GM13977 (cell line): ENCODE measurements around the gene TLR8.

Experiments used
- DNase-seq: peaks from one replicate; pipeline ENCODE4 v3.0.0; 2012; ENCODE audit warnings: low spot score
- in situ Hi-C: fragments of 300-500 bp; cut with MboI; formaldehyde crosslinking; loops from one replicate; pipeline ENCODE4 v1.12.0; 2022; ENCODE audit warnings: low sequenced_read_pairs, low pct_unique_long_range_greater_than_20kb, mixed read lengths, inconsistent platforms; ENCODE audit not compliant: unreplicated experiment
- TF ChIP-seq, protein P1 (sequence below): IDR thresholded peaks from 2 replicates; pipeline ENCODE4 v1.5.1; 2012; ENCODE audit warnings: mild to moderate bottlenecking, control low read depth; ENCODE audit not compliant: insufficient read depth; ENCODE audit errors: extremely low read depth, missing control alignments

The TLR8 gene

DNA sequence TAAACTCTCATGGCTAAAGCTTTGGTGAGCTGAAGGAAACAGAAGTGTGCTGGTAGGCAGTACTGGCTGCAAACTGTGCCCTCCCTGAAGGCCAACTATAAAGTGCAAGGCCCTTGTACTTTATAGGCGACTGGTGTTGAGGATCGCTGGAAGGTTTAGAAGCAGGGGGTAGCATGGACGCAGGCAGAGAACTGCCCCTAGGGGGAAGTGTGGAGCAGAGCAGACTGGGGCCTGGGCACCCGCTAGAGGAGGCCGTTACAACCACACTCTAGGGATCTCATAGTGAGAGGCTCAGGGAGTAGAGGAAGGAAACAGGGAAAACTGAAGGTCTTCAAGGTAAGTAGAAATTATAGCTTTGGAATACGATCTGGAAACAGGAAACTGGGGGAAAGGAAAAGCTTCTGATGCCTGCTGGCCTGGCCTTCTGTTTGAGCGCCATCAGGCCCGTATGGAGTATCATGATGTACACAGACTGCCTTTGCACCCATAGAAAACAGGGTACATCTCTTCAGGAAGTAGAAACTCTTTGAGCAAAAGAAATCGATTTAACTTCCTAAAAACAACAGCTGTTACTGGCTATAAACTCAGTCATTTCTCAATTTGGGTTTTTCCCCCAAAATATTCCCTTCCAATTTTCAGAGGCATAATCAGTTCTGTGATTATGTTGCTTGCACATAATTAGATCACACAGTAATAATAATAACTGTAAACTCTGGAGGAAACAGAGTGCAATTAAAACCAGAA, 44.6 kb downstream of the TLR8 start:
- in situ Hi-C loops: loop anchor here (10.0 kb wide), 2 partner anchors 134 to 544 kb away; no protein-coding TSS in a partner anchor
- DNase-seq: no peak
- TF ChIP-seq, protein P1, sequence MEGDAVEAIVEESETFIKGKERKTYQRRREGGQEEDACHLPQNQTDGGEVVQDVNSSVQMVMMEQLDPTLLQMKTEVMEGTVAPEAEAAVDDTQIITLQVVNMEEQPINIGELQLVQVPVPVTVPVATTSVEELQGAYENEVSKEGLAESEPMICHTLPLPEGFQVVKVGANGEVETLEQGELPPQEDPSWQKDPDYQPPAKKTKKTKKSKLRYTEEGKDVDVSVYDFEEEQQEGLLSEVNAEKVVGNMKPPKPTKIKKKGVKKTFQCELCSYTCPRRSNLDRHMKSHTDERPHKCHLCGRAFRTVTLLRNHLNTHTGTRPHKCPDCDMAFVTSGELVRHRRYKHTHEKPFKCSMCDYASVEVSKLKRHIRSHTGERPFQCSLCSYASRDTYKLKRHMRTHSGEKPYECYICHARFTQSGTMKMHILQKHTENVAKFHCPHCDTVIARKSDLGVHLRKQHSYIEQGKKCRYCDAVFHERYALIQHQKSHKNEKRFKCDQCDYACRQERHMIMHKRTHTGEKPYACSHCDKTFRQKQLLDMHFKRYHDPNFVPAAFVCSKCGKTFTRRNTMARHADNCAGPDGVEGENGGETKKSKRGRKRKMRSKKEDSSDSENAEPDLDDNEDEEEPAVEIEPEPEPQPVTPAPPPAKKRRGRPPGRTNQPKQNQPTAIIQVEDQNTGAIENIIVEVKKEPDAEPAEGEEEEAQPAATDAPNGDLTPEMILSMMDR: peak; percentile 82

DNA sequence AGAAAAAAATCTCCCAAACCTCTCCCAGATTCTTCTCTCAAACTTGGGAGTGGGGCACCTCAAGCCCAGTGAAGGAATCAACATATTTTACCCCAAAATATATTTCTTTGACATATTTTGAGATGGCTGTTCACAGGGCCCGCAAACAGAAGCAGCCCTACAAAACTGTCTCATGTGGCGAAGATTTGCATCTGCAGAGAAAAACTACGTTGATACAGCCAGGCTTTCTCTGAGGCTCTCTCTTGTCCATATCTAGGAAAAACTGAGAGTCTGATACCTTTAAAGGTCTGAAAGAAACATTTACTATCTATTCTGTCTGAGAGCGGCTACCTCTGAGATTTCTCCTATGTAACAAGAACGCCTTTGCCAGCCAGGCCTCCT, 45.2 kb downstream of the TLR8 start:
- in situ Hi-C loops: loop anchor here (10.0 kb wide), 2 partner anchors 133 to 543 kb away; no protein-coding TSS in a partner anchor
- DNase-seq: no peak
- TF ChIP-seq, protein P1: no peak

DNA sequence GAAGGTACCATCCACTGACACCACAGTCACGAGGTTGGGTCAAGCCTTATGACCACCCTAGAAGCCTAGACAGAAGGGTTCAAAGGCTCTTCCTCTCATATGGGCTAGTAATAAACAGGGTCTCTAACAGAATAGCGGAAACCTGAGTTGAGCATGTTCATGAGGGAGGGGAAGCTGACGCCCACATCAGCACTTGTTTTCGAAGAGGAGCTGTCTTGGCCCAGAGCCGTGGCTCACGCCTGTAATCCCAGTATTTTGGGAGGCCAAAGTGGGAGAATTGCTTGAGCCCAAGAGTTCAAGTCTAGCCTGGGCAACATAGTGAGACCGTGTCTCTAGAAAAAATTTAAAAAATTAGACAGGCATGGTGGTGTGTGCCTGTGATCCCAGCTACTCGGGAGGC, 47.0 kb downstream of the TLR8 start:
- no peak for DNase-seq
- in situ Hi-C loops: loop anchor here (10.0 kb wide), 2 partner anchors 131 to 541 kb away; no protein-coding TSS in a partner anchor
- TF ChIP-seq, protein P1: no peak

DNA sequence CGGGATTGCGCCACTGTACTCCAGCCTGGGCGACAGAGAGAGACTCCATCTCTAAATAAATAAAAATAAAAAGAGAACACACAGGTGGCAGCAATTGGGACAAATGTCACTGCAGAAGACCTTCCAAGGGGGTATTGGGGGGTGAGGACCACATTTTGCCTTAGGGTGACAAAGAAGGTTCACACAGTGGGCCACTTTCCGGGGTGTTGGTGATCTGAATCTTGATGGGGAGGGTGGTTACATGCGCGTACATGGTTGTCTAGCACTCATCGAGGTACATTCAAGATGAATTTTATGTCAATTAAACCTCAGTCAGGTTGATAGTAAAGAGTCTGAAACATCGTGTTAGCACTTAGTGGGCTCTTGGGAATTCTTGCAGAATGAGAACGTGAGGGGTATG, 48.0 kb downstream of the TLR8 start:
- DNase-seq: no peak
- TF ChIP-seq, protein P1: no peak
- in situ Hi-C loops: loop anchor here (10.0 kb wide), 2 partner anchors 130 to 540 kb away; no protein-coding TSS in a partner anchor

DNA sequence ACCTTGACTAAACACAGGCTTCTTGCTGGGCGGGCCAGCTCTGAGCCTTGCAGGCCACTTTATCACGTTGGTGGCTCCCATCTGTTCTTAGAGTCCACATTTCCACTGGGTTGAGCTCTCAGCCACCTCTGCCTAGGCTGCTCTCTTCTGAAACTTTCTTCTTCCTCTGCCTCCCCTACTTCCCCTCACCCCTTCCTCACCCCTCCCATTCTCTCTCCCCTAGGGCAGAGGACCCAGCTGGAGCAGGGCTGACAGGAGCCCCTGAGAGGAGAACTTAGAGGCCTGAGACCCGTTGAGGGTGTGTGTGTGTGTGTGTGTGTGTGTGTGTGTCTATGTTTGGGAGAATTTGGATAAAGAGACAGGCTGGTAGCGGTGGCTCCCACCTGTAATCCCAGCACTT, 48.6 kb downstream of the TLR8 start:
- DNase-seq: no peak
- in situ Hi-C loops: loop anchor here (10.0 kb wide), 2 partner anchors 130 to 540 kb away; no protein-coding TSS in a partner anchor
- TF ChIP-seq, protein P1: no peak

DNA sequence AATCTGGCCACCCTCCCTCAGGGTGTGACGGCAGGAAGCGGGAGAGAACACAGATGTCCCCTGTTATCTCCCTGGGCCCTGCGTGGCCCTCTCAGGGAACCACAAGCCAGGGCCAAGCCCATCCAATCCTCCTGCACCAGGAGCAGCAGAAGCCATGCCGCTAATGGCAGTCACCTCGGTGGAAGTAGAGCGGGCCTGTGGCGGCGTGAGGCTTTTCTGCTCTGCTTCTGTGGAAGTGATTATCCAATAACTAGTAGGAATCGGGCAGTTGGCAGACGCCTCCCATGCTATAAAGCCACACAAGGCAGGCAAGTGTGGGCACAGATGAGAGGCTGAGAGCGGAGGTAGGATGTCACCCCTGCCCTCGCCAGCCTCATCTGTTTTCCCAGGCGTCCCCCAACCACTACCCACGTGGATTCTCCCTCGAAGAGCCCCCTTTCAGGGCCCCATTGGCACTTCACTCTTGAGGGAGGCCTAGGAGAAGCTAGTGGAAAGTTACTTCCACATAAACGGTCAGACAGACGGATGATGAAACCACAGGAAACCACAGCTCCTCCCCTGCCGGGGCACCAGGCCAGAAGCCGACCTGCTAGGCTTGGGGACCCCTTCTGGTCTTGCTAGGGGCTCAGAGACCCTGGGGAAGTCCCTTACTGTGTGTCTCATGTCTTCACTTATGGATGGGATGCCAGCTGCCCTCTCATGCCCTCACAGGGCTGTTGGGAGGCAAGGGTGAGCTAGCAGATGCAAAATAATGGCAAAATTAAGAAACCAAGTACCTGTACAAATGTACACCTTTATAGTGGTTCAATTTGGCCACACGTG, 49.7 kb downstream of the TLR8 start:
- DNase-seq: no peak
- in situ Hi-C loops: loop anchor here (10.0 kb wide), 2 partner anchors 129 to 539 kb away; no protein-coding TSS in a partner anchor
- TF ChIP-seq, protein P1: no peak
